HG03565 (cell line): ENCODE results near the gene PLA2G5.

Experiments
- ATAC-seq: cut with Tn5 transposase; IDR thresholded peaks from one replicate; pipeline ENCODE4 v1.9.1; 2021; ENCODE audit warnings: mild to moderate bottlenecking, moderate library complexity; ENCODE audit not compliant: unreplicated experiment

Gene PLA2G5

DNA sequence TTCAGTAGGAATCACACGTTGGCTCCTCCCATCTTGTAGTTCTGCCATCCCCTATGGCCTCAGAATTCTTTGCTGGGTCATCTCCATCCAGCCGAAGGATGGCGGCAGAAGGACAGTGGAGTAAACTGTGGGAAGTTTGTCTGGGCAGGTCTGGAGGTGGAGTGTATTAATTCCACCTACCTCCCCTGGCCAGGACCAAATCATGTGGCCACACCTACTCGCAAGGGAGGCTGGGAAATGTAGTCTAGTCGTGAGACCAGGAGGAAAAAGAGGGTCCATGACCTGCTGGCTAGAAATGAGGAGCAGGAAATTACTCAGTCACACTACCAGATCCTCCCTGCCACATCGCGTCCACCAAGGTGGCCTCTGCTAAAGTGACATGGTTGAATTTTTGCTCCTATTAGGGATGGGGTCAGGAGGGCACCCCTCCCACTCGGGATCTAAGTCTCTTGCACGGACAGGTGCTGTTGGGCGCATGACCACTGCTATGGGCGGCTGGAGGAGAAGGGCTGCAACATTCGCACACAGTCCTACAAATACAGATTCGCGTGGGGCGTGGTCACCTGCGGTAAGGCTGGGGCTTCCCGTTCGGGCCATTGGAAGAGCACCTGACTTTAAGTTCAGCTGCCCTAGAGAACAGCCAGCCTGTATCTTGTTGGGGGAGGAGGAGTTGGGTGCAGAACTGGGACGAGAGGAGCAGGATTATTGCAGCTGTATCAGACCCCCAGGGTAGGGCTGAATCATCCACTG is 19.5 kb downstream of the PLA2G5 start:
- no peak for ATAC-seq

DNA sequence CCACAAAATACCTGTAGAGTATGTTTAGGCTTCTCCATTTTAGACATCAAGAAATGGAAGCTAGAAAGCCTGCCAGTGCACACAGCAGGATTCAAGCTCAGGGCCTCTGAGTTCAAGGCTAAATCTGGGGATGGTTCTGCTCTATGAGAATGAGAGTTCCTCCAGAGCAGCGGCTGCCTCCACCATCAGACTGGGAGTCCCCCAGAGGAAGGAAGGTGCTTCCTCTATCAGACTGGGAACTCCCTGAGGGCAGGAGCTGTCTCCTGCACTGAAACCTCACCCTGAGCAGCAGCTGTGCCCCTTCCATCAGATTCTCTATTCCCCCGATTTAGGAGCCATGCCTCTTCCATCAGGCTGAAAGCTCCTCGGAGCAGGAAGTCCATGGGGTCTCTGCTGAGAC is 20.1 kb downstream of the PLA2G5 start:
- no peak for ATAC-seq

DNA sequence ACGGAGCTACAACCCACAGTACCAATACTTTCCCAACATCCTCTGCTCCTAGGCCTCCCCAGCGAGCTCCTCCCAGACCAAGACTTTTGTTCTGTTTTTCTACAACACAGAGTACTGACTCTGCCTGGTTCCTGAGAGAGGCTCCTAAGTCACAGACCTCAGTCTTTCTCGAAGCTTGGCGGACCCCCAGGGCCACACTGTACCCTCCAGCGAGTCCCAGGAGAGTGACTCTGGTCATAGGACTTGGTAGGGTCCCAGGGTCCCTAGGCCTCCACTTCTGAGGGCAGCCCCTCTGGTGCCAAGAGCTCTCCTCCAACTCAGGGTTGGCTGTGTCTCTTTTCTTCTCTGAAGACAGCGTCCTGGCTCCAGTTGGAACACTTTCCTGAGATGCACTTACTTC is 20.6 kb downstream of the PLA2G5 start:
- no peak for ATAC-seq

DNA sequence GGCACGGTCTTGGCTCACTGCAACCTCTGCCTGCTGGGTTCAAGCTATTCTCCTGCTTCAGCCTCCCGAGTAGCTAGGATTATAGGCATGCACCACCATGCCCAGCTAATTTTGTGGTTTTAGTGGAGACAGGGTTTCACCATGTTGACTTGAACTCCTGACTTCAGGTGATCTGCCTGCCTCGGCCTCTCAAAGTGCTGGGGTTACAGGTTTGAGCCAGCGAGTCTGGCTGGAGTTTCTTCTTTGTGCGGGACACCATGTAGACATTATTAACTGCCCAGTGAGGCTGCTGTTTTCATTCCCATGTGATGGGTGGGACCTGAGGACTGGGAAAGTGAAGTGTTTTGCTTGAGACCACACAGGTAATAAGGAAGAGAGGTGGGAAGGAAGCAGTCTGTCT is 23.3 kb downstream of the PLA2G5 start:
- ATAC-seq: no peak

DNA sequence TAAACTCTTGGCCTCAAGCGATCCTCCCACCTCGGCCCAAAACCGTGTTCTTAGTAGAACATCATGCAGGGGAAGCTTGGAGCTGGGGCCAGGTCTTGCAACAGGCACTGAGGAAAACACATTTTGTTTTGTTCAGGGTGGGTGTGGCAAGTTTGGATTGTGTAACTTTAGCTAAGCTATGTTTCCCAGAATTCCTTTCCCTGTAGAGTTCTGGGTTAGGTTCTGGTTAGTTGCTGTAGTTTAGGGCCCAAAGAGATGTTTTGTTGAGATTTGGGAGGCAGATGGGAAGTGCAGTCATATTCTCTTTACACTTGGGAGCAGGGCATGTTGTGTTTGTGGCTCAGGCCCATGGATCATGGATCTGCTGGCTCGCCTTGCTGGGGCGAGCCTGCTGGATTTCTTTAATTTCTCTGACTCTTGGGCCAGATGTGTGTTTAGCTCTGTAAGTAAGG is 24.0 kb downstream of the PLA2G5 start:
- no peak for ATAC-seq

DNA sequence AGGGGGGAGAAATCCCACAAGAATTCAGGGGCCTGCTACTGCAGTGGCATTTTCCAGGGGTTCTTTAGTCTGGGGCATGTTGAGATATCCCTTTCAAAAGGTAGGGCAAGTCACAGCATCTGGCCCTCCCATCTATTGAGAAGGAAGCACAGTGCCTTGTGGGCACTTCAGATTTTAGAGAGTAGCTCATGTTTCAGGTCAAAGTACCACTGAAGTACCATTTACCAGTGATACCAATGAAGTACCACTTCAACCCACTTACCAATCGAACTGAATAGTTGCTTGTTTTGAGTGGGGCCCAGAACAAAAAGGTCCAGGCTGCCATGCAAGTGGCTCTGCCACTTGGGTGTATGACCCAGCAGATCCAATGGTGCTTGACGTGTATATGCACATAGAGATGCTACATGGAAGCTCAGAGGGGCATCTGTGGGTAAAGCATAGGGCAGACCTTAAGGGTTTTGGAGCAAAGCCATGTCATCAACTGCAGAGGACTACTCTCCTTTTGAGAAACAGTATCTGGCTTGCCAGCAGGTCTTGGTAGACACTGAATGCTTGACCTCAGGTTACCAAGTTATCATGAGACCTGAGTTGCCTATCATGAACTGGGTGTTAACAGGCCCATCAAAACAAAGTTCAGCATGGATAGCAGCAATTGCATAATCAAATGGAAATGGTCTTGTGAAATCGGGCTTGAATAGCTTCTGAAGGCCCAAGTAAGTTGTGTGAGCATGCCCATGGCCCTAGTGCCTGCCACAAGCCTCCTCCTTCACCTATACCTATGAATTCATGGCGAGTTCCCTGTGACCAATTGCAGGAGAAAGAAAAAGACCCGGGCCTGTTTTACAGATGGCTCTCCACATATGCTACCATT is 25.8 kb downstream of the PLA2G5 start:
- ATAC-seq: no peak

DNA sequence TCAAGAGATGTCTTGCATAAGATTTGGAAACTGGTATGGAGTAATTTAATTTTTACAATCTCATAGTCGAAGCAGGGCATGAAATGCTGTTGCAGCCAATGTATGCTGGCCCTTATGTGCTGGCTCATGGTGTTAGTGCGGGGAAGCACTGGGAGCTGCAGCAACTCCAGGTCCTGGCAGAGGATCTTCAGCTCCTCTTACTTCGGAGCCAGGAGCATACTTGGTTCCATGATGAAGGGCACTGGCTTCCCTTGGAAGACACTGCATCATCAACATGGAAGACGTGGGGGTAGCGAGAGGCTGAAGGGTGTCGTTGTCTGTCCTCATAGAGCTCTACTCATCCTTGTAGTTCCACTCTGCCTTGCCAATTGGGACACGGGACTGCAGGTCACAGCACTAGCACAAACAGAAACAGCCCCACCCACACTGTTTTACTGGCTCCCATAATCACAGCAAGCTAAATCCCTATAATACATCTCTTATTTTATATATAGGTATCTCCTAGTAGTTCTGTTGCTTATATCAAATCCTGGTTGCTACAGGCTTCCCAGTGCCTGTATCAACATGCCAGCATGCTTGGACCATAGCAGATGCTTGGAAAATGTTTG is 26.9 kb downstream of the PLA2G5 start:
- ATAC-seq: no peak

DNA sequence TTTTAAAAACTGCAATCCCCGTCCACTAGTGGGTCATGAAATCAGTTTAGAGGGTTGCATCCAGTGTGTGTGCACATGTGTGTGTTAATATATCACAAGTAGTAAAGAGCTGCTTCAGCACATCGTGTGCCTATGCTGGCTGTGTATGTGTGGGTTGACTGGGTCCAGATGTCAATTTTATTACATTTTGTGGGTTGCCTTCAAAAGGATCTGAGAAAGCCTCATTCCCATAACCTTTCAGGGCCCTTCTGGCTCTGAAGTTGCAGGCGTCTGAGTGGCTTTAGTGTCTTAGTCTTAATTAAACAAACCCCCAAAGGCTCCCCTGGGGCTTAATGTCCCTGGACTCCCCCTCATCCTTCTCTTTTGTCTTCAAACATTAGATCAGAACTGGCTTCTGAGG is 29.5 kb downstream of the PLA2G5 start:
- no peak for ATAC-seq

DNA sequence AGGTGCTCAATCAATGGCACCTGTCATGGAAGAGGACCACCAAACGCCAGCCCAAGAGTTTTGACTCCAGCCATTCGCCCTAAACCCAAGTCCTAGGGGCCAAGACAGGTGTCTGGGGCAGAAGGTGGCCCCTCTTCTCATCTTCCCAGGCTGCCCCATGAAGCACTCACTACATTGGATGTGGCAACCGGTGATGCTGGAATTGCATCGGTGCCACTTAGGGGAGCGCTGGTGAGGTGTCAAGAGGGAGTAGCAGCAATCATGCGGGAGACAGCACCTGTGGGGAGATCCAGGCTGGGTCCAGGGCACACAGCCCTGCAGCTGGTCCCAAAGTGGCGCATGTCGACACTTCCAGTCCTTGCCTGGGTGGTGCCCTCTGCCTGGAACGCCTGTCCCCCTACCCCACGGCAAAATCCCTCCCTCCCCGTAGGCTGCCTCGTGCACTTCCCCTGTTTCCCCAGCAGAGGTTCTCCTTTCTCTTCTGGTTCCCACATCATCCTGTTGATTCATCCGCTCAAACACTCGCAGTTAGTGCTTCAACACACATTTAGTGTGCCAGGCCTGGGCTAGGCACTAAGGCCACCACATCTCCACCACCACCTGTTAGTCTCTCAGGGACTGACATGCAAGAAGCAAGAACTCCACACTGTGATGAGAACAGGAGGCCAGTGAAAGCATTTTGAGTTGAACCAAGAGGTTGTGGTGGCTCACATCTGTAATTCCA is 30.8 kb downstream of the PLA2G5 start:
- no peak for ATAC-seq

DNA sequence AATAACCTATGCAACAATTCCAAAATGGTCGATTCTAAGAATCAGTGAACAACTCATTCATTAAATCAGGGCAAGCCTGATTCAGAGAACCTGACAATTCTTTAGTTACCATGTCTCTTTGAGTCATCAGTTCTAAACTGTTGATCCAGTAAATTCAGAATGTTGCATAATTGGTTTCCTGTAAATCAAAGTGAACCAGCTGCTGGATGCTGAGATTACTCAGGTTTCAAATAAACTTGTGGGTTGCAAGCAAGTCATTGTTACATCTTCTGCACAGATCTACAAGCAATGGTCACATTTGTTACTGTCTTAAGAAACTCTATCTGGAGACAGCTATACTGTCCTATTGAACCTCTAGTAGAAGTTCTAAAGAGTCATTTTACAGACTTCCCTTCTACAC is 32.9 kb downstream of the PLA2G5 start:
- ATAC-seq: no peak

DNA sequence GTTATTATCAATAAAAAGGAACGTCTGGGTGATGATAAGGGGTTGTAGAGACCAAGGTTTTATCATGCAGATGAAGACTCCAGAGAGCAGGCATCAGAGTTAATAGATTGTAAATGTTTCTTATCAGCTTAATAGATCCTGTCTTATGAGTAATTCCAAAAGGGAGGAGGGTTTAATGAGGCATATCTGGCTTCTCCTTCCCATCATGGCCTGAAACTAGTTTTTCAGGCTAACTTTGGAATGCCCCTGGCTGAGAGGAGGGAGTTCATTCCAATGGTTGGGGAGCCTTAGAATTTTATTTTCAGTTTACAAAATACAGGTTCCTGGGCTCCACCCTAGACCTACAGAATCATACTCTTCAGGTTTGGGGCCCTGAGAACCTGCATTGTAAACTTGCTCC is 35.9 kb downstream of the PLA2G5 start:
- ATAC-seq: no peak

DNA sequence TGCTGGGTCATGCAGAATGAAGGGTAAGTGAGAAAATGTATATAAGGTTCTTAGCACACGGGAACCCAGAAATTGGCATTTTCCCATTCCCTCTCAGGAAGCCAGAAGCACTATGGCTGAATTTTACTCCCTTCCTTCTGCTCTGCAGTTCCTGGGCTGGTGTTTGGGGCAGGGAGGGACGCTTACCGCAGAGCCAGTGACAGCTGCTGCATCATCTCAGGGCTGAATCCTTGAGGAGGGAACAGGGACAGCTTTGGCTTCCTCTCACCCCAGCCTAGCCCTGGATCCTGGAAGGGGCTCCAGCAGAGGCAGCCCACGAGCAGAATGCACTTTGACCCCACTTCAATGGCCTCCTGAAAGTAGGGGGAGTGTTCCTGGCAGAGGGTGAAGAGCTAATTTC is 37.4 kb downstream of the PLA2G5 start:
- ATAC-seq: no peak

DNA sequence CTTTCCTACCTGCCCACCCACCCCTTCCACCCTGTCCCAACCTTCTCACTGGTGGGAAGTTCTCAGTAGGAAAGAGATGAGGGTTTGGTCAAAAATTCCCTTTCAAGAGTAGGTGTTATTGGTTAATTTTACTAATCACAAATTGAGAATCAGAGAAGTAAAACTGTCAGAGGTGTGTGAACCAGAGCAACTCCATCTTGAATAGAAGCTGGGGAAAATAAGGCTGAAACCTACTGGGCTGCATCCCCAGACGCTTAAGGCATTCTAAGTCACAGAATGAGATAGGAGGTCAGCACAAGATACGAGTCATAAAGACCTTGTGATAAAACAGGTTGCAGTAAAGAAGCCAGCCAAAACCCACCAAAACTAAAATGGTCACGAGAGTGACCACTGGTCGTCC is 37.8 kb downstream of the PLA2G5 start:
- ATAC-seq: no peak

DNA sequence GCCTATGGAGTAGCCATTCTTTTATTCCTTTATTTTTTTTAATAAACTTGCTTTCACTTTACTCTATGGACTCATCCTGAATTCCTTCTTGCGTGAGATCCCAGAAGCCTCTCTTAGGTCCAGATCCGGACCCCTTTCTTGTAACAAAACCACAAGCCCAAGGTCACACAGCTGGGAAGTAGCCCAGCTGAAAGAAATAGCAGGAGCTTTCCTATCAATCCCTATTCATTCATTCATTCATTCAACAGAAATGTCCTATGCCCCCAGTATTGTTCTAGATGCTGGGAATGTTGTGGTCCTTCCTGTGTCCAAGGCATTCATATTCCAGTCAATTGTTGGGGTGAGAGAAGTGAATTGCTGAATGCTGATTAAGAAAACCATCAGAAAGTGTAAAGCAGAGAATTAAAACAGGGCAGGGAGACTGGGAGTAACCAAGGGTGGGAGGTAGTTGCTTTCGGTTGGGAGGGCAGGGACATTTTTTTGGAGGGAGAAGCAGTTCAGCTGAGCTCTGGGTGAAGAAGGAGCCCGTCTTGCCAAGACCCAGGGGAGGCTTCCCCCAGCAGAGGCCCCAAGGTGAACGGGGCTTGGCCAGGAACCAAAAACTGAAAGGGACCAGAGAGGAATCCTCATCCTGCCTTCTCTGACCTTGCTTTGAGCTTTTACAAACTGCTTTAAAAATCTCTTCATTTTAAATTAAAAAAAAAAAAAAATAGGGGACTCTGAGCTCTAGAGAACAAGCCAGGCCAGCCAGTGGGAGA is 38.6 kb downstream of the PLA2G5 start:
- no peak for ATAC-seq

DNA sequence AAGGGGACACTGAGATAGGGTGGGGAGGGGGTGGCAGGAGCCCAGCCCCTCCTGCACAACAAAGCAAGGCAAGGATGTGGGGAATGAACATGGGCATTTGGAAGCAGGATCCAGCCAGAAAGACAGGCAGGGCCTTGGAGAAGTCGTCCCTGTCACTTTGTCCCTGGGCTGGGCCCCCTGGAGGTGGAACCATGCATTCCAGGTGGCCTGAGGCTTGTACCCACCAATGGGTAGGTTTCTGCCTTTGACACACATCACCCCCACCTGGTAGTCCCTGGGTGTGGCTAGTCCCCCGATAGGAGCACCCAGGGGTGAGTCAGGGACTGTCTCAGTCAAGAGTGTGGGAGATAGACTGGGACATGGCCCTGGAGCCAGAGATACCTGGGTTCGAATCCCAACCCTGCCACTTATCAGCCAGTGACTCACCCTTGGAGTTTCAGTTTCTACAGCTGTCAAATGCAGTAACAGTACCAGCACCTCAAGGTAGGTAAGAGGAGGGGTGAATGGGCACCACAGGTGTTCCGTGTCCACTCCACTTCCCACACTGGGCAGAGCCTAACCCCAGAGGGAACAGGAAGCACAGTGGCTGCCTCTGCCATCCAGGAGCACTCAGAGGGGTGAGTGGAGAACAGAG is 39.3 kb downstream of the PLA2G5 start:
- no peak for ATAC-seq

DNA sequence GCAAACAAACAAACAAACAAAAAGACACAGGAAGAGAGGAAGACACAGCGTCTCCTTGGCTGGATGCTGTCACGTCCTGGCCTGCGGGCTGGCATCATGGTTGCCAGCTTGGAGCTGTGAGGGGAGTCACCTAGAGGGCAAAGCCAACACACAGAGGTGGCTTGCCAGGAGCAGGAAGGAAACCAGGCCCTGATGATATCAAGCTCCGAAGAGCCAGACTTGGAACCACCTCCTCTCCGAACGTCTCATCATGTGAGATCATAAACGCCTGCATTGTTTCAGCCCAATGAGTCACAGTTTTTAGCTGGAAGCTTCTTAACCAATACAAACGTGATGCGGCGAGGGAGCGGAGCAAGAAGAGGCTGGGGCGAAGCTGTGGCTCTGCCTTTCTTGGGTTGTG is 40.7 kb downstream of the PLA2G5 start:
- no peak for ATAC-seq

DNA sequence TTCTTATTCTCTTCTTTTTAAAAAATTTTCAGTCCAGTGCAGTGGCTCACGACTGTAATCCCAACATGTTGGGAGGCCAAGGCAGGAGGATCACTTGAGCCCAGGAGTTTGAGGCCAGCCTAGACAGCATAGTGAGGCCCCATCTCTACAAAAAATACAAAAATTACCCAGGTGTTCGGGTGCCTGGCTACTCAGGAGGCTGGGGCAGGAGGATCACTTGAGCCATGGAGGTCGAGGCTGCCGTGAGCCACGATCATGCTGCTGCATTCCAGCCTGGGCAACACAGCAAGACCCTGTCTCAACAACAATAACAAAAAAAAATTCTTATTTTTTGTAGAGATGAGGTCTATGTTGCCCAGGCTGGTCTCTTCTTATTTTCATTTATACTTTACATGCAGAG is 41.5 kb downstream of the PLA2G5 start:
- no peak for ATAC-seq

DNA sequence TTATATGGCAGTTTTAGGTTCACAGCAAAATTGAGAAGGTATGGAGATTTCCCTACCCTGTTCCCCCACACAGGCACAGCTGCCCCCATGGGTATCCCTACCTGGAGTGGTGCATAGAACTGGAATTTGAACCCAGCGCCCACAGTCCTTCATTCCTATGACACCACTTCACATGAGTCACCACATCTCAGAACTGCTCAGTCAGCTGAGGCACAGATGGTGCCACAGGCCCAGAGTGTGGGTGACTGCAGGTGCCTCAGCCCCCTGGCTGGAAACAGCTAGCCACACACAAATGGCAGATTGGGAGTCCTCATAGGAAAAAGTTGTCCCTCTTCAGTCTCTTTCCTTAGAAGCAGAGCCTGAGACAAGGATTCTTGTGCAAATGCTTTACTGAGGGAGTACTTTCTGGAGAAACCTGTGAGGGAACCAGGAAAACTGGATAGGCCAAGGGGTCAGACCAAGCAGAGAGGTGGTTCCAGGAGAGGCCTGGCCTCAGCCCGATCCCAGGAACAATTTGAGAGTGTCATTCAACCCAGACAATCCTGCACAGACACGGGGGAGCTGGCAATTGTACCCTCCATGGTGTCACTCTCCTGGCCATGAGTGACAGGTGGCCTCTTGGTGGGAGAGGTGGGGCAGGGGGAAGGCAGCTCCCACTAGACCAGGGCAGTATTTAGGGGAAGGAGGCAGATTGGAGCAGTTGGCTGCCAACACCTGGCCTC is 42.4 kb downstream of the PLA2G5 start:
- ATAC-seq: no peak

DNA sequence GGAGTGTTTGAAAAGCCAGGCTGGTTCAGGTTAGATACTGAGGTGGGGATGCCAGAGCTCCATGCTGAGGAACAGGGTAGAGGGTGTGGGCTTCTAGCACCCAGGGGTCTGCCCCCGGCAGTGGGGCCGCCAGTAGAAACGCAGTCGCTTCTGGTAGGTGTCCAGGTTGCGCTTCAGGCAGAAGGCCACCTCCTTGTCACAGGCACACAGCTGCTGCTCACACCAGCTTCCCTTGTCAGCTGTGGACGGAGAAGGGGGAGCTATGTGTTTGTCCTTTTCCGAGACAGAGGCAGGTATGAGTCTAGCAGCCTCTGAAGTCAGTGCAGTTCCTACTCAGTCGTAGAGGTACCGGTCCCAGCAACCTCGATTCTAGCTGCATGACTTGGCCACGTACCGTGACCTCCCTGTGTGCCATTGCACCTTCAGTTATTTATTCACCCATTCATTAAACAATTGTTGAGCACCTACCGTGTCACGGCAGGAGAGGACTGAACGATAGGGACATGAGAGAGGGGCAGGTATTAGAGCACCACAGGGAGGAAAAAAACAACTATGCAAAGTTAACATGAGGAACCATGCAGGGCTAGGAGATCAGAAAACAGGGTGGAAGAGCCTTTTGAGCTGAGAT is 44.1 kb downstream of the PLA2G5 start:
- no peak for ATAC-seq
